GM21381 (cell line): Measurements from ENCODE around the gene ZBTB42.
"Not testable (repeated sequence)": the region's sequence is repeated elsewhere in the genome, so short reads cannot be mapped to it uniquely, and the experiment has no call there.

Experiments
- ATAC-seq: cut with Tn5 transposase; IDR thresholded peaks from one replicate; pipeline ENCODE4 v1.9.1; 2021; ENCODE audit warnings: mild to moderate bottlenecking, moderate library complexity; ENCODE audit not compliant: unreplicated experiment

ZBTB42 gene

GRCh38 chr14:104836171-104836935 lies 35.5 kb downstream of the ZBTB42 start:
- ATAC-seq: not testable (repeated sequence)

GRCh38 chr14:104841730-104842129 lies 40.8 kb downstream of the ZBTB42 start:
- no peak for ATAC-seq

- no peak for ATAC-seq
These were observed 42.1 kb downstream of the ZBTB42 start for GRCh38 chr14:104843006-104843405.

GRCh38 chr14:104843442-104844305 lies 42.8 kb downstream of the ZBTB42 start:
- no peak for ATAC-seq

GRCh38 chr14:104844306-104845032 lies 43.6 kb downstream of the ZBTB42 start:
- ATAC-seq: no peak

GRCh38 chr14:104845033-104845666 lies 44.2 kb downstream of the ZBTB42 start:
- no peak for ATAC-seq

- no peak for ATAC-seq
These were observed 45.0 kb downstream of the ZBTB42 start for GRCh38 chr14:104845834-104846441.

- no peak for ATAC-seq
These were observed 51.4 kb downstream of the ZBTB42 start for GRCh38 chr14:104852280-104852663.
